B cell (primary cell): ENCODE results near the gene CARMIL3.

ENCODE experiments used
- CTCF ChIP-seq: fragments of 200-600 bp; IDR thresholded peaks from one replicate; pipeline ENCODE4 v1.8.0; 2022; ENCODE audit warnings: antibody characterized with exemption, mild to moderate bottlenecking
- EZH2 ChIP-seq: IDR thresholded peaks from 2 replicates; pipeline ENCODE4 v1.6.1; 2012; ENCODE audit warnings: borderline replicate concordance, low read depth, mild to moderate bottlenecking, moderate library complexity, low read length; ENCODE audit not compliant: insufficient read depth, poor library complexity, severe bottlenecking

GRCh38 chr14:24113379-24113800, 61.6 kb downstream of the CARMIL3 start:
- TF ChIP-seq CTCF (no peak), EZH2 (no peak)
